Prostate gland (tissue), 2 donors: ENCODE results near the gene NEGR1. TPM values are rescaled to one million over a fixed set of nuclear protein-coding genes. Genes with fewer than 3 reads are reported as not detected.

Source experiments
- DNase-seq: peaks from one replicate; pipeline ENCODE4 v3.0.0-alpha.2; 2019; ENCODE audit warnings: low spot score
- H3K27ac ChIP-seq, 2 donors: fragments of 200-600 bp; sonication (generic); 2 replicates each; pipeline ENCODE4 v1.5.1; 2017 to 2019
- H3K27me3 ChIP-seq: fragments of 200-600 bp; sonication (generic); replicated peaks from 2 replicates; pipeline ENCODE4 v1.5.1; 2019; ENCODE audit not compliant: insufficient read depth
- H3K36me3 ChIP-seq, 2 donors: fragments of 200-600 bp; sonication (generic); 1 replicate in 1 of 2; 2 replicates in 1 of 2; pipeline versions ENCODE4 v1.5.1 to v1.8.1; 2017 to 2019
- H3K4me1 ChIP-seq: fragments of 200-600 bp; sonication (generic); replicated peaks from 2 replicates; pipeline ENCODE4 v1.5.1; 2019
- H3K4me3 ChIP-seq, 2 donors: fragments of 200-600 bp; sonication (generic); 2 replicates each; pipeline ENCODE4 v1.5.1; 2017 to 2019
- H3K9me3 ChIP-seq: fragments of 200-600 bp; sonication (generic); 2 replicates; pipeline ENCODE4 v1.5.1; 2017
- CTCF ChIP-seq, 4 experiments: fragments of 200-600 bp in 2 of 4; fragments of 450-650 bp in 2 of 4; sonication (generic) in 2 of 4; IDR thresholded peaks; 1 replicate in 3 of 4; 2 replicates in 1 of 4; pipeline ENCODE4 v1.5.1; 2016 to 2019; ENCODE audit warnings: antibody characterized with exemption in 4 of 4, mild to moderate bottlenecking in 2 of 4, moderate library complexity in 2 of 4
- POLR2A ChIP-seq: fragments of 450-650 bp; IDR thresholded peaks from one replicate; pipeline ENCODE4 v1.6.1; 2016; ENCODE audit warnings: antibody characterized with exemption, mild to moderate bottlenecking
- POLR2AphosphoS5 ChIP-seq: sonication (generic); formaldehyde crosslinking; IDR thresholded peaks from one replicate; pipeline ENCODE4 v1.6.1; 2017; ENCODE audit warnings: antibody characterized with exemption
- WGBS: methylation state at CpG from one replicate; pipeline ENCODE4 v1.1.5; 2018; 5-methylcytosine and 5-hydroxymethylcytosine counted together
- intact Hi-C: fragments of 100-400 bp; cut with DNase I; formaldehyde crosslinking; loops from one replicate; pipeline ENCODE4 v1.14.2; 2022
- total RNA-seq, 2 donors: library from RNA; depleted of rRNA; stranded (reverse); fragments of >200 nt; gene quantifications; one replicate each; pipeline ENCODE4 v1.1.0, GENCODE V29; 2016

NEGR1 gene
- total RNA-seq, 2 donors from 2014 or later: 2.3 to 7.6 TPM

- H3K4me3 ChIP-seq: no peak overlapping the region
- intact Hi-C loops: loop anchor here (10.0 kb wide), 1 partner anchor 327 kb away; no protein-coding TSS in a partner anchor
- 96% methylated on average over 1 of the region's 1 CpG for WGBS
- peak; percentile 21 for DNase-seq
- TF ChIP-seq CTCF (IDR thresholded peaks at IDR 0.05) (peak in 3 of 4 experiments; percentile 55 to 65 (median 55)), POLR2A (no peak), POLR2AphosphoS5 (no peak)
- no peaks in the 10 kb centered on the region for H3K9me3 ChIP-seq
- no peaks in the 10 kb centered on the region for H3K4me1 ChIP-seq
- H3K36me3 ChIP-seq: no peaks in the 10 kb centered on the region
- no peaks in the 10 kb centered on the region for H3K27me3 ChIP-seq
- H3K27ac ChIP-seq: no peak overlapping the region
These were observed 760.6 kb downstream of the NEGR1 start for GRCh38 chr1:71521655-71522264.

- Histone ChIP-seq H3K4me3 (no peak overlapping the region), H3K9me3 (no peaks in the 10 kb centered on the region), H3K27me3 (no peaks in the 10 kb centered on the region), H3K27ac (no peak overlapping the region), H3K36me3 (no peaks in the 10 kb centered on the region), H3K4me1 (no peaks in the 10 kb centered on the region)
- no peak for DNase-seq
- intact Hi-C loops: no loop called here
- no peak for TF ChIP-seq POLR2AphosphoS5
- TF ChIP-seq CTCF (IDR thresholded peaks at IDR 0.05): no peak
These were observed 770.8 kb downstream of the NEGR1 start for GRCh38 chr1:71511505-71511904.

GRCh38 chr1:71510725-71511124 lies 771.6 kb downstream of the NEGR1 start:
- Histone ChIP-seq H3K9me3 (no peaks in the 10 kb centered on the region), H3K4me3 (no peak overlapping the region), H3K27ac (no peak overlapping the region), H3K36me3 (no peaks in the 10 kb centered on the region), H3K27me3 (no peaks in the 10 kb centered on the region), H3K4me1 (no peaks in the 10 kb centered on the region)
- TF ChIP-seq CTCF (IDR thresholded peaks at IDR 0.05): no peak
- no peak for TF ChIP-seq POLR2AphosphoS5
- no peak for TF ChIP-seq POLR2A
- intact Hi-C loops: no loop called here
- WGBS: 93% methylated on average over 1 of the region's 1 CpG
- no peak for DNase-seq

GRCh38 chr1:71509051-71509595 lies 773.2 kb downstream of the NEGR1 start:
- no peaks in the 10 kb centered on the region for H3K27me3 ChIP-seq
- H3K4me3 ChIP-seq: no peak overlapping the region
- no peaks in the 10 kb centered on the region for H3K9me3 ChIP-seq
- H3K36me3 ChIP-seq: no peaks in the 10 kb centered on the region
- intact Hi-C loops: no loop called here
- WGBS: 89% methylated on average over 4 of the region's 4 CpGs
- no peak for DNase-seq
- no peaks in the 10 kb centered on the region for H3K4me1 ChIP-seq
- no peak overlapping the region for H3K27ac ChIP-seq
- TF ChIP-seq CTCF (IDR thresholded peaks at IDR 0.05): no peak
- TF ChIP-seq POLR2A: no peak
- no peak for TF ChIP-seq POLR2AphosphoS5

GRCh38 chr1:71502006-71502405 lies 780.3 kb downstream of the NEGR1 start:
- TF ChIP-seq CTCF (IDR thresholded peaks at IDR 0.05): no peak
- H3K4me1 ChIP-seq: no peaks in the 10 kb centered on the region
- no peaks in the 10 kb centered on the region for H3K36me3 ChIP-seq
- H3K4me3 ChIP-seq: no peak overlapping the region
- WGBS: 73% methylated on average over 6 of the region's 6 CpGs
- intact Hi-C loops: no loop called here
- H3K9me3 ChIP-seq: no peaks in the 10 kb centered on the region
- no peak for DNase-seq
- no peaks in the 10 kb centered on the region for H3K27me3 ChIP-seq
- H3K27ac ChIP-seq: no peak overlapping the region
